ENCODE data around the gene PRH2. TPM values are rescaled to one million over a fixed set of nuclear protein-coding genes. Genes with fewer than 3 reads are reported as not detected.

The PRH2 gene
- total RNA-seq, 1 experiment from 2014 or later, result not detected

DNA sequence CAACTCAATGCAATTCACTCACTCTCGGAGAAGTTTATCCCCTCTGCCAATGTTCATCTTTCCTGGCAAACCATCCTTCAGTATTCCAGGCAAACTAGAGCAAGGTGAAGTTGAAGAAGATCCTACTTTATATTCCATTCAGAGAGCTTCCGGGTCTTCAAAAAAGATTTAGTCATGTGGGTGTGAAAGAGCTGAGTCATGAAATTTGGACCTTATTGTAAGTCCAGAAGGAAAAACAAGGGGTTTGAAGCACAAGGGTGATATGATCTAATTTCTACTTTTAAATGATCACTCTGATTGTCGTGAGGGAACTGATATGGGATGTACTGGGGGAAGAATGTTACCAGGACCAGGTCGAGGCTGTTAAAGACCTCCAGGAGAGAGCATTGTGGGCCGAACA, 2.8 kb upstream of the PRH2 start:
- no peak overlapping the region for H3K4me3 ChIP-seq
- H3K27me3 ChIP-seq (ENCODE audit: insufficient read depth, low read depth), result no peaks in the 10 kb centered on the region
- no peak overlapping the region for H3K4me2 ChIP-seq
- H2AFZ ChIP-seq, result no peak overlapping the region
- ChIA-PET POLR2A (ENCODE audit: unreplicated experiment) (no interaction called here), CTCF (no interaction called here)
- no peak overlapping the region for H3K27ac ChIP-seq
- H3F3A ChIP-seq (ENCODE audit: insufficient read depth, low read depth), result no peaks in the 10 kb centered on the region
- no TSS peak for BruUV-seq (replicated peaks)
- H3K9me2 ChIP-seq (ENCODE audit: insufficient read depth), result no peaks in the 10 kb centered on the region
- no peaks in the 10 kb centered on the region for H4K20me1 ChIP-seq (ENCODE audit: insufficient read depth)
- H3K79me2 ChIP-seq (ENCODE audit: low read depth), result no peaks in the 10 kb centered on the region
- DNase-seq, result no peak
- H3K36me3 ChIP-seq (ENCODE audit: low read depth), result no peaks in the 10 kb centered on the region
- intact Hi-C loops (cut with micrococcal nuclease; ENCODE audit: unreplicated experiment), result no loop called here
- H3K9me3 ChIP-seq (ENCODE audit: insufficient read depth, low read depth), result no peaks in the 10 kb centered on the region
- H3K4me1 ChIP-seq (replicated peaks; ENCODE audit: insufficient read depth), result no peaks in the 10 kb centered on the region
- TF ChIP-seq, protein P1, sequence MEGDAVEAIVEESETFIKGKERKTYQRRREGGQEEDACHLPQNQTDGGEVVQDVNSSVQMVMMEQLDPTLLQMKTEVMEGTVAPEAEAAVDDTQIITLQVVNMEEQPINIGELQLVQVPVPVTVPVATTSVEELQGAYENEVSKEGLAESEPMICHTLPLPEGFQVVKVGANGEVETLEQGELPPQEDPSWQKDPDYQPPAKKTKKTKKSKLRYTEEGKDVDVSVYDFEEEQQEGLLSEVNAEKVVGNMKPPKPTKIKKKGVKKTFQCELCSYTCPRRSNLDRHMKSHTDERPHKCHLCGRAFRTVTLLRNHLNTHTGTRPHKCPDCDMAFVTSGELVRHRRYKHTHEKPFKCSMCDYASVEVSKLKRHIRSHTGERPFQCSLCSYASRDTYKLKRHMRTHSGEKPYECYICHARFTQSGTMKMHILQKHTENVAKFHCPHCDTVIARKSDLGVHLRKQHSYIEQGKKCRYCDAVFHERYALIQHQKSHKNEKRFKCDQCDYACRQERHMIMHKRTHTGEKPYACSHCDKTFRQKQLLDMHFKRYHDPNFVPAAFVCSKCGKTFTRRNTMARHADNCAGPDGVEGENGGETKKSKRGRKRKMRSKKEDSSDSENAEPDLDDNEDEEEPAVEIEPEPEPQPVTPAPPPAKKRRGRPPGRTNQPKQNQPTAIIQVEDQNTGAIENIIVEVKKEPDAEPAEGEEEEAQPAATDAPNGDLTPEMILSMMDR (conservative IDR thresholded peaks at IDR 0.05), result no peak
- no peak for TF ChIP-seq EZH2 (IDR thresholded peaks at IDR 0.05; ENCODE audit: low read depth)

GRCh38 chr12:10936506-10936905, 7.5 kb downstream of the PRH2 start:
- ChIA-PET CTCF (no interaction called here), POLR2A (ENCODE audit: unreplicated experiment) (no interaction called here)
- intact Hi-C loops (cut with micrococcal nuclease; ENCODE audit: unreplicated experiment), result no loop called here
- peaks cover 15% of the 10 kb centered on the region for H3K4me1 ChIP-seq (replicated peaks; ENCODE audit: insufficient read depth)
- no peaks in the 10 kb centered on the region; the same call in 1 of the 2 replicates for H4K20me1 ChIP-seq (ENCODE audit: insufficient read depth)
- no peak for DNase-seq
- H3K79me2 ChIP-seq (ENCODE audit: low read depth), result no peaks in the 10 kb centered on the region
- no peaks in the 10 kb centered on the region for H3K36me3 ChIP-seq (ENCODE audit: low read depth)
- no peak overlapping the region for H3K4me2 ChIP-seq
- TF ChIP-seq EZH2 (IDR thresholded peaks at IDR 0.05; ENCODE audit: low read depth), result no peak
- TF ChIP-seq, protein P1 (conservative IDR thresholded peaks at IDR 0.05), result no peak
- H2AFZ ChIP-seq, result no peak overlapping the region
- H3K27me3 ChIP-seq (ENCODE audit: insufficient read depth, low read depth), result no peaks in the 10 kb centered on the region
- peaks cover 2% of the 10 kb centered on the region; the same call in 1 of the 2 replicates for H3F3A ChIP-seq (ENCODE audit: insufficient read depth, low read depth)
- no peak overlapping the region for H3K4me3 ChIP-seq
- BruUV-seq (replicated peaks), result no TSS peak
- H3K9me3 ChIP-seq (ENCODE audit: insufficient read depth, low read depth), result no peaks in the 10 kb centered on the region
- no peak overlapping the region for H3K27ac ChIP-seq
- no peaks in the 10 kb centered on the region for H3K9me2 ChIP-seq (ENCODE audit: insufficient read depth)

DNA sequence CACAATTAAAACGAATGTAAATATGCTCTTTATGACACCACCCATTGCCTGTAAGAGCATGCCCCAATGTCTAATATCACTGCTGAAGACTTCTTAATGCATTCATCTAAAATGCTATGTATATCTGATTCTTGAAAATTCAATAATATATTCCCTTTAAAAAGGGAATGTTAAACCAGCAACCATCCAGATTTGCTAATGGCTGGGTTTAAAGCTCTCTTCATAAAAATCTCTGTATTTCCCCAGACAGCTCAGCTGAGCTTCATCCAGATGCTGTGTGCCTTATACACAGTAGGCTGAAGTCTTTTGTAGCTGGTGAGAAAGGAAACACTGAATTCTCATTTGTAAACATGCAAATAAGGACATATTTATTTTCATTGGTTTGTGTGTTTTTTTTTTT, 10.1 kb downstream of the PRH2 start, which contains the start of gene TAS2R14:
TAS2R14 (minus strand) TSS at position 101 of the 400 bp plus-strand sequence; CDS start at position 45, 56 bp downstream.
- H4K20me1 ChIP-seq (ENCODE audit: insufficient read depth), result no peaks in the 10 kb centered on the region; the same call in 1 of the 2 replicates
- intact Hi-C loops (cut with micrococcal nuclease; ENCODE audit: unreplicated experiment), result no loop called here
- CTCF ChIA-PET, result no interaction called here
- DNase-seq, result no peak
- POLR2A ChIA-PET (ENCODE audit: unreplicated experiment), result interaction anchor here (0.7 kb wide), 1 partner anchor 232 kb away, joined by 6 read pairs; no protein-coding TSS in a partner anchor
- H3K27me3 ChIP-seq (ENCODE audit: insufficient read depth, low read depth), result no peaks in the 10 kb centered on the region
- peaks cover 4% of the 10 kb centered on the region for H3K9me3 ChIP-seq (ENCODE audit: insufficient read depth, low read depth)
- H3K36me3 ChIP-seq (ENCODE audit: low read depth), result no peaks in the 10 kb centered on the region
- no peak within 1 kb of the TSS for H3K4me3 ChIP-seq
- BruUV-seq (replicated peaks), result no TSS peak
- no peaks in the 10 kb centered on the region for H3K79me2 ChIP-seq (ENCODE audit: low read depth)
- H3K4me1 ChIP-seq (replicated peaks; ENCODE audit: insufficient read depth), result peaks cover 32% of the 10 kb centered on the region
- no peak for TF ChIP-seq EZH2 (IDR thresholded peaks at IDR 0.05; ENCODE audit: low read depth)
- TF ChIP-seq, protein P1 (conservative IDR thresholded peaks at IDR 0.05), result no peak
- peaks cover 8% of the 10 kb centered on the region; the same call in 1 of the 2 replicates for H3F3A ChIP-seq (ENCODE audit: insufficient read depth, low read depth)
- H2AFZ ChIP-seq, result no peak within 1 kb of the TSS
- H3K4me2 ChIP-seq, result no peak within 1 kb of the TSS
- H3K27ac ChIP-seq, result no peak within 1 kb of the TSS
- no peaks in the 10 kb centered on the region for H3K9me2 ChIP-seq (ENCODE audit: insufficient read depth)
